GM10266 (cell line): ENCODE measurements around the gene OPRM1.

ENCODE experiments used
- DNase-seq: peaks from one replicate; pipeline ENCODE4 v3.0.0; 2012; ENCODE audit errors: extremely low spot score
- TF ChIP-seq, protein P1 (sequence below): IDR thresholded peaks from 2 replicates; pipeline ENCODE4 v1.5.1; 2012; ENCODE audit warnings: mild to moderate bottlenecking, low read depth; ENCODE audit not compliant: control insufficient read depth, insufficient read depth; ENCODE audit errors: missing control alignments

The OPRM1 gene

GRCh38 chr6:154080461-154081189 lies 41.6 kb downstream of the OPRM1 start:
- TF ChIP-seq, protein P1, sequence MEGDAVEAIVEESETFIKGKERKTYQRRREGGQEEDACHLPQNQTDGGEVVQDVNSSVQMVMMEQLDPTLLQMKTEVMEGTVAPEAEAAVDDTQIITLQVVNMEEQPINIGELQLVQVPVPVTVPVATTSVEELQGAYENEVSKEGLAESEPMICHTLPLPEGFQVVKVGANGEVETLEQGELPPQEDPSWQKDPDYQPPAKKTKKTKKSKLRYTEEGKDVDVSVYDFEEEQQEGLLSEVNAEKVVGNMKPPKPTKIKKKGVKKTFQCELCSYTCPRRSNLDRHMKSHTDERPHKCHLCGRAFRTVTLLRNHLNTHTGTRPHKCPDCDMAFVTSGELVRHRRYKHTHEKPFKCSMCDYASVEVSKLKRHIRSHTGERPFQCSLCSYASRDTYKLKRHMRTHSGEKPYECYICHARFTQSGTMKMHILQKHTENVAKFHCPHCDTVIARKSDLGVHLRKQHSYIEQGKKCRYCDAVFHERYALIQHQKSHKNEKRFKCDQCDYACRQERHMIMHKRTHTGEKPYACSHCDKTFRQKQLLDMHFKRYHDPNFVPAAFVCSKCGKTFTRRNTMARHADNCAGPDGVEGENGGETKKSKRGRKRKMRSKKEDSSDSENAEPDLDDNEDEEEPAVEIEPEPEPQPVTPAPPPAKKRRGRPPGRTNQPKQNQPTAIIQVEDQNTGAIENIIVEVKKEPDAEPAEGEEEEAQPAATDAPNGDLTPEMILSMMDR: no peak

GRCh38 chr6:154086510-154086909 lies 47.5 kb downstream of the OPRM1 start:
- TF ChIP-seq, protein P1: no peak
- DNase-seq: no peak

More at GRCh38 chr6:154080461-154081189, 41.6 kb downstream of the OPRM1 start:
- no peak for DNase-seq

DNA sequence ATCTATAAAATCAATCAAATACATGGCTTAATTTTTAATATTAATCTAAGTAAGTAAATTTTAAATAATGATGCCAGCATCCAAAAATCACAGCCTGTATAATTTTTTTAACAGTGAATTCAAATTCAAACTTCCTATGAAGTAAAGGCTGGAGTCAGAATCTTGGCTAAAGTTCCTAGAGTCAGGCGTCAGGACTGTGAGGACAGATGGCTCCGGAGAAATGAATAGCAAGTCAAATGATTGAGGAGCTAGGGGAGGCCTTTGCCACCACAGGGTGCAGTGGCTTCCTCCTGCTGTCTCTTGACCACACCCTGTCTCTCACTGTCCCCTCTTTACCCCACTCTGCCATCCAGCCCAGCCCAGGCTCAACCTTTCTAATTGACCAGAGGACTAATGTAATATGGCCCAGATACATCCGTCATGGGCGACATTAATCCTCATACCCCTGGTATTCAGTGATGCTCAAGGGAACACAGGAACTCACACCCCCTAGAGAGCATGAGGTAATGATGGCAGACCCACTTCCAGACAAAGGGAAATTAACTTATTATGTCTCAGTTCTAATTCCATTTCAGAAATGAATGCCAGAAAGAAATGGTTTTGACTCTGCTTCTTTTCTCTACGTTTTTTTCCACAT lies 53.4 kb downstream of the OPRM1 start:
- TF ChIP-seq, protein P1: no peak
- DNase-seq: no peak

DNA sequence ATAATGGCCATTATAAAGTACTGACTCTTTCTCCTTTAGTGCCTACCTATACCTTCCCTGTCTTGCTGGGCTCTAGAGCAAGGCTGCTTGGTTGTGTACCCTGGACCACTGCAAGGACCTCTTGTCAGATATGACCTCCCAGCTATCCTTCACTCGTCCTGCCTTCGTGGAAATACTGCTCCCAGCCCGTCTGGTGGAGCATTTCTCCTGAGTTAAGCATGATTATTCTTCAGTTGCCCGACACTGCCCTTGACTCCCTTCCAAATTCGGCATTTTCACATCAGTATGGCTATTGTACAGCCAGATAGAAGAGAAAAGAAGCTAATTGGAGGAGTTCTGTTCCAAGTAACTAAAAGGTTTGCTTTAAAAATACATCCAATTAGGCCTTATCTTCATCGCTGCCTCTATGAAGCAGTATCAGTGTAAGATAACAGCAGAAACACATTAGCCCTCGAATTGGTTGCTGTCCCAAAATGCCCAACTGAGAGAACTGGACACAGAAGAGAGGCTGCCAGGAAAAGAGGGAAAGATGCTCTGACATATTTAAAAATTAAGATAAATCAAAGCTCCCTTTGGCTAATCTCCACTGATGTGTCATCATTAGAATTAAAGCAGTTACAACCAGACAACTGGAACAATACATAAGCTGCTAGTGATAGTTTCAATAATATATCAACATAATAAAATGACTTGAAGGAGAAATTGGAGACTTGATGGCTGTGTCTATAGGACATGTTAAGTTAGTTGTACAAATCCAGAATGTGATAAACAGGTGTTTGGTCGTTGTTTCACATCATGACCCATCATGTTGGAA lies 54.4 kb downstream of the OPRM1 start:
- no peak for DNase-seq

DNA sequence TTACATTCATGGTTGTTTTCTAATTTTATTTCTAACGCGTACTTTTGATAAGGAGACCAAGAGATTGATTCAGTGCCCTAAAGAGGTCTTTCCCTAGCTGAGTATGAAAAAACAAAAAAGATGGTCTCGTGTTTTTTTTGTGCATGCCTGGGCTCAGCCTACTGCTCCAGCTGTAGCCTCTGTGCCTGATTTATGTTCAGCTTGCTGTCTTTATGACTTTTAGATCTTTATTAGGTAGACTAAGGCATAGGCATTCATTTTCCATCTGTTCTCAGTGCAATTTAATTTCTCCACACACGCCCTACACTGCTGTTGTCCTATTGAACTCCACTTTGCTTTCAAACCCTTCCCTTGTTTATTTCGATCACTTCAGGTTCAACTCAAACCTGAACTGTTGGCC lies 56.5 kb downstream of the OPRM1 start:
- DNase-seq: no peak

More for the DNA sequence above, 54.4 kb downstream of the OPRM1 start:
- TF ChIP-seq, protein P1: no peak

GRCh38 chr6:154096316-154096715 lies 57.3 kb downstream of the OPRM1 start:
- DNase-seq: no peak
- TF ChIP-seq, protein P1: no peak

More for the DNA sequence above, 56.5 kb downstream of the OPRM1 start:
- TF ChIP-seq, protein P1: no peak
